ENCODE measurements around the gene MAMLD1.

MAMLD1 gene

DNA sequence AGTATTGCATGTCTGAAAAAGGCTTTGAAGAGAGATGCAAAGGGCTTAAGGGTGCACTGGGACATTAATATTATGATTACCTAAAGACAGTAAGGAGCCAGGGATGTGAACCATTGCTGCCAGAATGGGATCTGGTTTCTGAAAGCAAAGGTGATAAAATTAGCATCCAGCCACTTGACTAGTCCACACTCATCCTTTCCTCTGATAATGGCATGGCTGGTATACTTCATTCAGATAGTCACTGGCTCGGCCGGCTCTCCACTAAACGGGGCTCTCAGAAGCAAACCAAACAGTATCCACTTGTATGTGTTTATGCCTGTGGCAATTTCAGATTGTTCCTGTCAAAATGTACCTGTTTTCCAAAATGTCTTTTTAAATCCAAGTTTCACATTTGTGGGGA is 46.4 kb downstream of the MAMLD1 start:
- no peak for DNase-seq

DNA sequence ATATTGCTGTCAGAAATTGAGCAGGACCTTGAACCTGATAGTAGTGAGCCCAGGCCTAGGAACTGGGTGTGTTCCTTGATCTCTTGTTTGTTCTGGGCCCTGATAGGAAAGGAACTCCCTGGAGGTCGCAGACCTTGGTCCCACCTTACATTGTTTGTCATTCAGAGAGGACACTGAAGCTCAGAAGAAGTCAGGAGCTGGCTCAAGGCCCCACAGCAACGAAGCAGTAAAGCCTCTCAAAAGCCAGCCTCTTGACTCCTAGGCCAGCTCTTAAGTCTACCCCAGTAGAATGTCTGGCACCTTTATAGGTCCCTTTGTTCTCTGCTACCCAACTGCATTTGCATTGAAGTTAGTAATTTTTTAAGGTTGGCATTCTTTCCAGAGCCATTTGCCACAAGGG is 46.8 kb downstream of the MAMLD1 start:
- no peak for DNase-seq

DNA sequence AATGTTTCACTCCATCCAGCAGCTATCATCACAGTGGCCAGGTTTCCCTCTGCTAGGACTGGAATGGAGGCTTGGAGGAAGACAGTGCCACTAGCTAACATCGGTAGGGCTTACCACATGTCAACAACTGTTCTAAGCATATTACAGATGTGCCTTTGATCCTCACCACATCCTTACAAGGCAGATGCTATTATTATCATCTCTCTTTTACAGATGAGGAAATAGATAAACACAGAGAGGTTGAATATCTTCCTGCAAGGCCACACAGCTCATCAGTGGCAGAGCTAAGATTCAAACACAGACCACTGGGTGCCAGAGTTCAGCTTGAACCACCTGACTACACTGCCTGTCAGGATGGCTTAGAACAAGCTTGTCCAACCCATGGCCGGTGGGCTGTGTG is 47.4 kb downstream of the MAMLD1 start:
- no peak for DNase-seq

DNA sequence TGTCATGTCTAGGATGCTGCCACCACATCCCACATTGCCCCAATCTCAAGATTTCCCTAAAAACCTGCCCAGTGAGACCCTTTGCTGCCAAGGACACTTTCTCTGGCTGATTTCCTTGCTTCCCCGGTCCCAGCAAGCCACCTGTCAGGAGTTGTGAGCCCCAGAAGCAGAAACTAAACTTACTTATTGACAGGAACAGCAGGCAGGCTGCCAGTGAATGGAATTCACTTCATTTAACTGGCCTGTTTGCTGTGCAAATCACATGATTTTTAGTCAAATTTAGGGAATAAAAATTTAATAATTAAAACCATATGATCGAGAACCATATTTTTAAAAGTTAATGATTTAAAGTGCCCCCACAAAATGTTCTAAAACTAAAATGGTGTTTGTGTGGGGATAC is 48.5 kb downstream of the MAMLD1 start:
- DNase-seq, result no peak

DNA sequence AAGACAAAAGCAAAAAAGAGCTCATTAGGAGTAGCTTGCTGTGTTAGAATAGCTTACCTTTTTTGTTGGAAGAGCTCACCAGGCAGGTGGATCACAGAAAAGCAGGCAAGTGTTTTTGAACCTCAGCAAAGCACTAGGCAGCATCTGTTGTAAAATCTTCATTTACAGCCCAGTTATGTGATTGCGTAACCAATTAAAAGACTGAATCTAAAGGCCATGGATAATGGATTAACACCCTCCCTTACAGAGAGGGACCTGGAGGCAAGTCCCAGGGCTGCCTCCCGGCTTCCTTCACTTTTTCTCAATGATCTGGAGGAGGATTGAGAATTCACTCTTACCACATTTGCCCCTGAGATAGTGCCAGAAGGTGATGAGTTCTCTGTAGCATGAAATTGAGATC is 51.1 kb downstream of the MAMLD1 start:
- no peak for DNase-seq

DNA sequence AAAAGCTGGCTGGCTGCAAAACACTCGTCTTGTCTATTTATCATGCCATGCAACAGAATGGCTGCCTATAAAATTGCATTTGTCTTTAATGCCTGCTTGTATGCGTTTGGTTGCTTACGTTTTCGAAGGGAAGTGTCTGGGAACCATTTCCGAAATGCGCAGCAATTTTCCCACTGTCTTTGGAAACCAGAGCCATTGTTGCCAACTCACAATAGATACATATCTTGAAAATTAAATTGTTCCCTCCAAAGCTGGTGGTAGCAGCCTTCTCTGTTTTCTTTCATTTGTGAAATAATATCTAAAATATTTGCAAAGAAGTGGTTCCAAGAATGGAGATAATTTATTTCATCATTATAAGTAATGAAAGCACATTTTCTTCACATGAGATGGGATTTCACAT is 53.4 kb downstream of the MAMLD1 start:
- DNase-seq, result no peak

DNA sequence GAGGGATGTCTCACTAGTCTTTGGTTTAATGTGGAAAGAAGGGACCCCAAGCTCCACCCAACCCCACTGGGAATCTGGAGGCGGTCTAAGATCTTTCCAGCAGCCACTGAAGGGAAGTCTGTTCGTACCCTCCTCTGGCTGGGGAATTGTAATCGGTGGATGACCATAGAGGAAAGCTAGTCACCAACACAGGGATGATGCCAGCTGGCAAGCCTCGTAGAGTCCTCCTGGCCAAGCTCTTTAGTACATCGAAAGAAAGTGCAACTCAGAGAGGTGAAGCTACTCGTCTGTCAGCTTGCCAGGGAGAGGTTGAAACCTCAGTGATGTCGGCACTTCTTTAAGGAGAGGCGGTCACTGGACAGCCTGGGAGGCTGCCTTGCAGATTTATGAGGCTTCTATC is 58.7 kb downstream of the MAMLD1 start:
- DNase-seq, result no peak

DNA sequence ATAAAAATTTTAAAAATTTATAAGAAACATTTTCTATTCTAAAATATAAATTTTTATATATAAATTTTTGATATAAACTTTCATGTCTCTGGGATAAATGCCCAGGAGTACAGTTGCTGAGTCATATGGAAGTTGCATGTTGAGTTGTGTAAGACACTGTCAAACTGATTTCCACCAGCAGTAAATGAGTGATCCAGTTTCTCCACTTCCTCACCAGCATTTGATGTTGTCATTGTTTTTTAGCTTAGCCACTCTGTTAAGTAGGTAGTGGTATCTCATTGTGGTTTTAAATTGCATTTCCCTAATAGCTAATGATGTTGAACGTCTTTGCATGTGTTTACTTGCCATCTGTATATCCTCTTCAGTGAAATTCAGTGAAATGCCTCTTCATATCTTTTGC is 66.5 kb downstream of the MAMLD1 start:
- DNase-seq, result no peak

DNA sequence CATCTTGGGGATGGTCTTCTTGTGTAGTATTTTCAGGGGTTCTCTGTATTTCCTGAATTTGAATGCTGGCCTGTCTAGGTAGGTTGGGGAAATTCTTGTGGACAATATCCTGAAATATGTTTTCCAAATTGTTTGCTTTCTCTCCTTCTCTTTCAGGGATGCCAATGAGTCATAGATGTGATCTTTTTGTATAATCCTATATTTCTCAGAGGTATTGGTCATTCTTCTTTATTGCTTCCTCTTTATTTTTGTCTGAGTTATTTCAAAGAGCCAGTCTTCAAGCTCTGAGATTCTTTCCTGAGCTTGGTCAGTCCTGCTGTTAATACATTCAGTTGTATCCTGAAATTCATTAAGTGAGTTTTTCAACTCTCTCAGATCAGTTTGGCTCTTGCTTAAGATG is 73.1 kb downstream of the MAMLD1 start:
- no peak for DNase-seq

DNA sequence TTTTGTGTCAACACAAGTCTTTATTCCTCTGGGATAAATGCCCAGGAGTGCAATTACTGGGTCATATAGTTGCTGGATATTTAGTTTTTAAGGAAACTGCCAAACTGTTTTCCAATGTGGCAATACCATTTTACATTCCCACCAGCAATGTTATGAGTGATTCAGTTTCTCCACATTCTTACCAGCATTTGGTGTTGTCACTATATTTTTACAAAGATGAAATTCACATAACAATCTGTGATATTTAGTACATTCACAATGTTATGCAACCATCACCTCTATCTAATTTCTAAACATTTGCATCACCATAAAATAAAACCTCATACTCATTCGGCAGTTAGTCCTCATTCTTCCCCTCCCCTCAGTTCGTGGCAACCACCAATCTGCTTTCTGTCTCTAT is 75.0 kb downstream of the MAMLD1 start:
- no peak for DNase-seq

DNA sequence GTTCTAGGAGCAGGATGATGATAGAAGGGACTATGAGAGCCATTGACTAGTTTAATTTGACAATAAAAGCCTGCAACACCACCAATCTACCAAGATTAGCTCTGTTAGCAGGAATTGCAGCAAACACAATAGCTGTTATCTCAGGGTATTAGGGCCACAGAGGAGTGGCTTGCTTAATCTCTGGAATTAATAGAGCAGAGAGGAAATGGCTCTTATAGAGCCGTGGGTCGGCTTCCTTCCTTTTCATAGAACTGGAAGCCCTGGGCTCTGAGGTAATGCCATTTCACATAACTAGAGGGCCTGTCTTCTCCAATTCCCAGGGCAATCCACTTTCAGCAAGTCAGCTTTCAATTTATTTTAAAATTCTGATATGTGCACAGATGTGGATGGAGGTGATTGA is 83.0 kb downstream of the MAMLD1 start:
- no peak for DNase-seq

DNA sequence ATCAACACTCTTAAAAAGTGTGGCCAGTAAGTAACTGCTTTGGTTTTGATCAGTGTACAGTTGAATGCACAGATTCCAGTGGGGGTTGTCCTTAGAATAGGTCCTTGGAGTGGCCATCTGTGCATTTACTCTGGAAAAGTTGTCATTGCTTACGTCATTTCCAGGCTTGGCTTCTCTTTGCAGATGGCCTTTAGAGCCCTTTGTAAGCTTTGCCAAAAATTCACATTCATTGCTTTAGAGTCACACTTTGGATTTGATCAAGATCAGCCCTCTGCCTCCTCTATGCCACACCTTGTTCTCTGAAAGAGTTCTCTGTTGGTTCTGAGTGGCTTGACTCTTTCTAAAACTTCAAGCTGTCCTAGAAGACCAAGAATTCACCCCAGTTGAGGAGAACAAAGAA is 83.9 kb downstream of the MAMLD1 start:
- no peak for DNase-seq

DNA sequence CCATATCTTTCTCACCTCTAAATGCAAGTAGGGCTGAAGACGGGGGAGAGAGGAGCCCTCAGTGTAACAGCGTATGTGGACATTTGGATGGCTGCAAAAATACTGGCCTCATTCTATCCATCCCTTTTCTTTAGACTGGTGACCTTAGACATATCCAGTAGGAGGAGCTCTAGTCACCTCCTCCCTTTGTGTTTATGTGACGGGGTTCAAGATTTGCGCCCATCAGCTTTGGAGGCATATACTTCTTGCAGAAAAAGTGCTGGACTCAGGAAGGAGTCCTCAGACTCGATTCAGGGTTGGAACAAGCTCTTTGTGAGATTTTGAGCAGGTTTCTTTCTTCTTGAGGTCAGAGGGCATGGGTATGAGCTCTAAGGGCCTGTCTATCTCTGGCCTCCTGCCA is 86.2 kb downstream of the MAMLD1 start:
- DNase-seq, result no peak

DNA sequence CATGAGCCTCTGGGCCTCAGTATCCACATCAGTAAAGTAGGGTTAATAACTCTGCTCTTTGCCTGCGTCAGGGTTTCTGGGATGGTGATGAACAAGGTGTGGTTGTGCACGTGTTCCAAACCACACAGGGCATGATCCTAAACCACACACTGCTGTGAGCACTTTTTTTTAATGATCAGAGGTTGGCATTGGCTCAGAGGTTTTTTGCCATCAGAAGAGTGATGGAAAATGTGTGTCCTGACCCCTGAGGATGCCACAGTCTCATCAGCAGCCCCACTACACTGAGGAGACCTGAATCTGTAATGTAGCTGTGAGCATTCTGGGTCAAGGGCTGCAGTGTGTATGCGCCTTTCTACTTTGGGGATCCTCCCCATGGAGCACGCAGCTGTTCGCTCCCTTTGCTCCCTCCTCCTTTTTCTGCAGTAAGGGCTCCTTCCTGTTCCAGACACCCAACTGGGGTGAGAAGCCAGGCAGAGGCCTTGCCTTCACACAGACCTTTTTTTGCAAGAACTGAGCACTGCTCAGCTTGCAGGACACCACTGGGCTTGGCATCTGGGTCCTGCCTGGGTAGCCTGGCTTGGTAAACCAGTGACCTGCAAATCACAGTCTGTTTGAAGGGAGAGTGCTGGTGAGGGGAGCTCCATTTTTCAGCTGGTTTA is 87.5 kb downstream of the MAMLD1 start:
- DNase-seq, result no peak

DNA sequence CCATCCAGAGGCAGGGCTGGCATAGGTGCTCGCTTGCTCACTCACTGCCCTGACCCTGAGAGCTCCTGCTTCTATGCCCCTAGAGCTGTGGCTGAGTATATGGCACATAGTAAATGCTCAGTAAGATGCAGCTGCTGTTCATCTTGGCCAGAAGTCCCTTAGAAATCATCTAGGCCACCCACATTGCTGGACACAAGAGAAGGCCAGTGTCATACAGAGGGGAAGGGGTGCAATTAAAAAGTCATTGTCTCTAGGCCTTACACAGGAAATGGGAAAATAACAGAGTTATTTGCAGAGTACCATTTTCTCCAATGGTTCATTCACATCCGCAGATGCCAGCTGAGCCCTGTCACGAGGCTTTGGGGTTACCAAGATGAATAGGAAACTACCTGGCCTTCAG is 88.8 kb downstream of the MAMLD1 start:
- no peak for DNase-seq

DNA sequence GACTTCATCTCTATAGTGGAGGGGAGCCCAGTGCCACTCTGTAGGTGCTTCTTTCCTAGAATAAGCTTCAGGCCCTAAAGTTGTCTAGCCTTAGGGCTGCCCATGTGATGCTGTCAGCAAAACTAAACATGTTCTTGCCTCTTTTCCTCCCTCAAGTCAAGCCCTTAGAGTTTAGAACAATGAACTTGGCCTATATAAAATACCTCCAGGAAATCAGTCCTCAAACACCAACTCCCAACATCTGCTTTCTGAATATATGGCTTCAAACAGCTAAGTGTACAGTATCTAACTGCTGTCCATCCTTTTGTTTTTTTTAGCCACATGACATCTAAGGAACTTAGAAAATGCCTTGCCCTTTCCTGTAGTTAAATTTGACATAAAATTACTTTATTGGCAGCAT is 91.0 kb downstream of the MAMLD1 start:
- no peak for DNase-seq

DNA sequence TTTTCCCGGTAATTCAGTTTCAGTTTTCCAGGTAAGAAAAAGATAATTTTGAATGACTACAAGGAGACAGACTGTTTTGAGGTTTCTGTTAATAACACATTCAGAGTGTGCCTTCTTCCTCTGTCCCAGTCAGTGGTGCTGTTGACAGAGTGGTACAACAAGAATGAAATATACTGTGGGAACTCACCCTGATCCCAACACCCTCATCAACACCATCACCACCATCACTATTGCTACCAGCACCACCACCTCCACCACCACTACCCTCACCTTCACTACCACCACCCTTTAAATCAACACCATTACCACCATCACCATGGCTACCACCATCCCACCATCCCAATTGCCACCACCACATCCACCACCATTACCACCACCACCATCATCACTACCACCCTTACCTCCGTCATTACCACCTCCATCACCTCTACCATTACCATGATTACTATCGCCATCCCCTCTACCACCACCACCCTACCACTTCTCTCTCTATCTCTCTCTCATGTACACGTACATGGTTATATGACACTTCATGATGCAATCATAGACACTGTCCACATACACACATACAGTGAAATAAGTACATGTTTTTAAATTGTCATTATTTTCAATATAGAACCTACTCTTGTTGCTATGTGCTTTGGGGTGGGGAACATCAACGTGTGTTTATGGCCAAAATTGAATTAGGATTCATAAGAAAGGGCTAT is 91.5 kb downstream of the MAMLD1 start:
- DNase-seq, result no peak

DNA sequence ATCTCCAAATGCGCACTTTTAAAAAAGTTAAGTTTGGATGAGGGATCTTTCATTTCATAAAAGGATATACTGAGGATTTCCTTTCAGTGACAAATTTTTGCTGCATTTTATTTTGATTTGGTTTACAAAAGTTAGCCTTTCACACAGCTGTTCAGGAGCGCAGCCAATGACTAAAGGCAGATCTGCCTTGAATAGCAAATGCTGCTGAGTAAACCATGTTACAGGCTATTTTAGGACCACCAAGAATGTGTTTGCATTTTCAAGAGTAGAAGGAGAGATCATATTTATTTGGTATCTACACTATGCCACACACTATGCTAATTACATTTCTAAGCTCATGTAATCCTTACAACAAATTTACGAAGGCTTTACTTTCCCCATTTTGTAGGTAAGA is 92.1 kb downstream of the MAMLD1 start:
- no peak for DNase-seq

DNA sequence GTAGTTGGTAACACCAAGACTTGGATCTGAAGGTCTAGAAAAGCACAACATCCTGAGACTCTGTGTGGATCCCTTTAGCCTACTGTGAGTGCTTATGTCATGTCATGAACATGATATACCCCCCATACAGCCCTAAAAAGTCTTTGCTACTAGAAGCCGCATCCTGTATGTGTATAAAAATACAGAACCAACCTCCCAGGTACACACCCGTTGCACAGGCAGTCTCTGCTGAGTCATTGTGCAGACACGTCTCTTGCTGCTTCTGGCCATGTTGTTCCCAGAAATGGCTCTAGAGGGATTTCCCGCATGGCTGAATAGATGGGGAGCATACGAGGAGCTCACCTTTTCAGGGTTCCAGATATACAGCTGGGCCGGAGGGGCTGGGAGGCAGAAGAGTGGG is 93.3 kb downstream of the MAMLD1 start:
- no peak for DNase-seq

DNA sequence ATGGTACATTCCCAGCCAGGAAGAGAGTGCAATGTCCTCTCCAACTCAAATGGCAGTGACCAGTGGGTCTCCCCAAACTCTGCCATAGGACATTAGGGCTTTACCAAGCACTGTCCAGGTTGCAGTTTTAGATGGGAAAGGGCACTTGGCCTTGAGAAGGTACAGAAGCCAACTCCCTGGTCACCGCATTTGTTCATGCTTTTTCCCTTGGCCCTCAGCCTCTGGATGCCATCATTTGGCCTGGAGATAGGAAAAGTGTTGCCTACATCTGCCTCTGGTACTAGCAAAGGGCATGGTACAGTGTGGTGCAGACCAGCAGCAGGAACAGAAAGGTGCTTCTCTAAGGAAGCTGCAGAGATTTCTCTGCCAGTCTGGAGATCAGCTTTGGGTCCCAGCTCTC is 93.8 kb downstream of the MAMLD1 start:
- no peak for DNase-seq

DNA sequence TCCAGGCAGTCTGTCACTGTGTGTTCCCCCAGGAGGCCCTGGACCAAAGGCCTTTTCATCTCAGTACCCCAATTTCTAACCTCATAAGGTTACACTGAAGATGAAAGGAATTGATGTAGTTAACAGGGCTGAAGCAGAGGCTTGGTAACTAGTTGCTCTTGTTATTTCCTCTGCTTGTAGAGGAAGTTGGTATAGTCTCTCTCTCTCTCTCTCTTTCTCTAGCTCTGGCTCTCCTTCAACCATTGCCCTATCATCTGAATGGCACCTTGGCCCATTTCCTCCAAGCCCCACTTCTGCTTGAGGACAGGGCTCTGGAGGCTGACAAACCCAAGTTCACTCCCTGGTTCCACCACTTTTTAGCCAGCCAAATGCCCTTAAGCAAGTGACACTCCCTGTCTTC is 96.1 kb downstream of the MAMLD1 start:
- no peak for DNase-seq

DNA sequence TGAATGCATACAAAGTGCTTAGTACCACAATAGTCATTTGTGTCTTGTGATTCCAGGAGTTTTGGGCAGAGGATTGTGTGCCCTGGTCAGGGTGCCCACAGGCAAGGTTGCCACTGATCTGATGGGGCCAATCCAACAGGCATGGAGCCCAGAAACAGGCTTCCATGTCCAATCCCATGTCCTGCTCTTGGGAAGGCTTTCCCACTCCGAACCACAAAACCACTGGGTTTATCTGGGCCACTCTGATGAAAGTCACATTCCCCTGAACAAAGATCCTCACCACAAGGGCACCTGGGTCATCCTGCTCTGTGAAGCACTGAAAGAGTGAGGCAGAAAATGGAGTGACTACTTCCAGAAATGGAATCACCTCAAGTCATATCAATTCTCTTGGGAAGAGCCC is 96.9 kb downstream of the MAMLD1 start:
- DNase-seq, result no peak

DNA sequence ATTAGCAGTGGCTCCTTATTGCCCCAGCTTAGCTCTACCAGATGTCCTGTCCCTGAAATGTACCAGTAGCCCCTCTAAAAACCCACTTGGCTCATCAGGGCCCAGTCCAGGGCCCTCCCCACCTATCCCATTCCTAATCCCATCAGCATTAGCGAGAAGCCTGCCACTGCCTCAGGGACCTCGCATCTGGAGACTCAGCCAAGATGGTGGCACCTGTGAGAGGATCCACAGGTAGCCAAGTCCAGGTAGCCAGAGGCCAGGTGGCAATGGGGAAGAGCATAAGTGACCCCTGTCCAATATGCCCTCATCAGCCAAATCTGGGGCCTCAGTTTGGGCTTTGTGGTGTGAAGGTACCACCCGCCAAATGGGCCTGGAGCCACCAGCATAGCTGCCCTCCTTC is 97.7 kb downstream of the MAMLD1 start:
- no peak for DNase-seq

DNA sequence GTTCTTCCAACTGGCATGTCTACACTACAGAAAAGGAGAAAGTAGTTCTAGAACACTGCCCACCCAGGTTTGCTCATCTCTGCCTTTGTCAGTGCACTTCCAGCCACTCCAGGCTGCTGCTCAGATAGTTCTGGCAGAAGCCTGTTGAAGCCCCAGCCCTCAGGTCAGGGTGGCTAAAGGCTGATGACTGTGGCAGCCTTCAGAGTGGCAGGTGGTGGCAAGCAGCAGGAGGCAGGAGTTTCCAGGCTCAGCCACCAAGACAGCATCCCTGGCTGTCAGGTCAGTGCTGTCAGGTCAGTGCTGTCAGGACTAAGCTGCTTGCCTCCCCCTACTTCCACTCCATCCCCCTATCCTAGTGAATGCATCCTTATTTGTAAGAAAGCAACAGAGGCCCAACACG is 100.4 kb downstream of the MAMLD1 start:
- no peak for DNase-seq

DNA sequence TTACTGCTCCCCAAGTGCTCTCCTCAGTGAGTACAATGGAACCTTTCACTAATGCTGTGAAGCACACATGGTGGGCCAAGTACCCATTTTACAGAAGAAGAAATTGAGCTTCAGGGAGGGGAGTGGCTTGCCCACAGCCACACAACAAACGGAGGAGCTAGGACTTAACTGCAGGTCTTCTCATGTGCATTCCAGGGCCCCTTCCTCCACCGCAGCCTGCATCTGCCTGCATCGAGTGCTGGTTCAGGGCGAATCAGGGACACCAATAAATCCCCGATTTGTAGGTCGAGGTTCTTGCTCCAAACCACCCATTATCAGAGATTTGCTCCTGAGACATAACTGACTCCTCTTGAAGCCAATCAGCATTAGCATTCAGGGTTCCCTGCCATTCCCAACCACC is 100.9 kb downstream of the MAMLD1 start:
- no peak for DNase-seq
